Subcutaneous adipose tissue (tissue), 4 donors: ENCODE measurements around the gene COG3. TPM values are rescaled to one million over a fixed set of nuclear protein-coding genes. Genes with fewer than 3 reads are reported as not detected.

ENCODE experiments used
- CTCF ChIP-seq: fragments of 450-650 bp; IDR thresholded peaks from one replicate; pipeline ENCODE4 v1.5.1; 2016; ENCODE audit warnings: low read depth, mild to moderate bottlenecking, control low read depth, antibody characterized with exemption, moderate library complexity
- total RNA-seq, 4 donors: library from RNA; depleted of rRNA; stranded (reverse); fragments of >200 nt; gene quantifications; one replicate each; pipeline ENCODE4 v1.1.0, GENCODE V29; 2016

COG3 gene
- total RNA-seq, 4 donors from 2014 or later: 19.0 to 32.1 (median 26.7) TPM

- TF ChIP-seq CTCF: no peak
These were observed 63.1 kb downstream of the COG3 start for GRCh38 chr13:45527699-45528462.

- TF ChIP-seq CTCF: no peak
These were observed 65.0 kb downstream of the COG3 start for GRCh38 chr13:45529758-45530157.

GRCh38 chr13:45534604-45535003 is 69.9 kb downstream of the COG3 start:
- no peak for TF ChIP-seq CTCF

- TF ChIP-seq CTCF: no peak
These were observed 71.5 kb downstream of the COG3 start for GRCh38 chr13:45536224-45536623.

GRCh38 chr13:45537516-45537915 is 72.8 kb downstream of the COG3 start:
- TF ChIP-seq CTCF: no peak

- TF ChIP-seq CTCF: no peak
These were observed 73.6 kb downstream of the COG3 start for GRCh38 chr13:45538382-45538781.

- no peak for TF ChIP-seq CTCF
These were observed 75.5 kb downstream of the COG3 start for GRCh38 chr13:45540195-45540594.
